ENCODE results near the gene SLC35F4.
A peak's percentile ranks its signal among the peaks of the same experiment; 100 is the strongest.
"Not testable (repeated sequence)": the region's sequence is repeated elsewhere in the genome, so short reads cannot be mapped to it uniquely, and the experiment has no call there.

SLC35F4 gene

GRCh38 chr14:57725399-57726077 lies 140.4 kb downstream of the SLC35F4 start:
- DNase-seq (ENCODE audit: low read depth) = peak; percentile 47

- DNase-seq (ENCODE audit: low read depth) = not testable (repeated sequence)
Observed at GRCh38 chr14:57722141-57722540, 143.8 kb downstream of the SLC35F4 start.

- no peak for DNase-seq (ENCODE audit: low read depth)
Observed at GRCh38 chr14:57714487-57714931, 151.4 kb downstream of the SLC35F4 start.

GRCh38 chr14:57712698-57713097 lies 153.2 kb downstream of the SLC35F4 start:
- no peak for DNase-seq (ENCODE audit: low read depth)

- no peak for DNase-seq (ENCODE audit: low read depth)
Observed at GRCh38 chr14:57712102-57712501, 153.8 kb downstream of the SLC35F4 start.

- DNase-seq (ENCODE audit: low read depth) = no peak
Observed at GRCh38 chr14:57709909-57710308, 156.0 kb downstream of the SLC35F4 start.

- DNase-seq (ENCODE audit: low read depth) = not testable (repeated sequence)
Observed at GRCh38 chr14:57709086-57709485, 156.8 kb downstream of the SLC35F4 start.

- no peak for DNase-seq (ENCODE audit: low read depth)
Observed at GRCh38 chr14:57707219-57707618, 158.7 kb downstream of the SLC35F4 start.

GRCh38 chr14:57704763-57705162 lies 161.1 kb downstream of the SLC35F4 start:
- no peak for DNase-seq (ENCODE audit: low read depth)

GRCh38 chr14:57699947-57700346 lies 165.9 kb downstream of the SLC35F4 start:
- no peak for DNase-seq (ENCODE audit: low read depth)

GRCh38 chr14:57692671-57693070 lies 173.2 kb downstream of the SLC35F4 start:
- peak; percentile 48 for DNase-seq (ENCODE audit: low read depth)

GRCh38 chr14:57687416-57687815 lies 178.5 kb downstream of the SLC35F4 start:
- DNase-seq (ENCODE audit: low read depth) = no peak

- DNase-seq (ENCODE audit: low read depth) = no peak
Observed at GRCh38 chr14:57686304-57686703, 179.6 kb downstream of the SLC35F4 start.

GRCh38 chr14:57671021-57671420 lies 194.9 kb downstream of the SLC35F4 start:
- DNase-seq (ENCODE audit: low read depth) = no peak

GRCh38 chr14:57660208-57660607 lies 205.7 kb downstream of the SLC35F4 start:
- DNase-seq (ENCODE audit: low read depth) = no peak

- no peak for DNase-seq (ENCODE audit: low read depth)
Observed at GRCh38 chr14:57659052-57659451, 206.8 kb downstream of the SLC35F4 start.

GRCh38 chr14:57657487-57657886 lies 208.4 kb downstream of the SLC35F4 start:
- DNase-seq (ENCODE audit: low read depth) = peak; percentile 8

GRCh38 chr14:57656853-57657252 lies 209.0 kb downstream of the SLC35F4 start:
- DNase-seq (ENCODE audit: low read depth) = no peak

- DNase-seq (ENCODE audit: low read depth) = no peak
Observed at GRCh38 chr14:57652769-57653168, 213.1 kb downstream of the SLC35F4 start.

- DNase-seq (ENCODE audit: low read depth) = no peak
Observed at GRCh38 chr14:57641776-57642175, 224.1 kb downstream of the SLC35F4 start.

GRCh38 chr14:57640036-57640435 lies 225.9 kb downstream of the SLC35F4 start:
- DNase-seq (ENCODE audit: low read depth) = no peak

- no peak for DNase-seq (ENCODE audit: low read depth)
Observed at GRCh38 chr14:57637901-57638300, 228.0 kb downstream of the SLC35F4 start.

- DNase-seq (ENCODE audit: low read depth) = no peak
Observed at GRCh38 chr14:57634335-57634734, 231.6 kb downstream of the SLC35F4 start.

GRCh38 chr14:57632649-57633048 lies 233.2 kb downstream of the SLC35F4 start:
- DNase-seq (ENCODE audit: low read depth) = no peak
